Nephron (organoid): ENCODE measurements around the gene GALK1.

ENCODE experiments used
- H3K27ac Mint-ChIP-seq, 3 experiments: 2 replicates each; pipeline ENCODE4 v1.8.0; 2020; ENCODE audit warnings: mixed read lengths in 3 of 3, mild to moderate bottlenecking in 2 of 3, moderate library complexity in 1 of 3
- H3K27me3 Mint-ChIP-seq: 2 replicates; pipeline ENCODE4 v1.8.0; 2021; ENCODE audit warnings: low read depth, mild to moderate bottlenecking, moderate library complexity, mixed read lengths
- H3K36me3 Mint-ChIP-seq: 2 replicates; pipeline ENCODE4 v1.8.0; 2020; ENCODE audit warnings: low read depth, mixed read lengths
- H3K4me1 Mint-ChIP-seq: 2 replicates; pipeline ENCODE4 v1.8.0; 2020; ENCODE audit warnings: mixed read lengths
- H3K4me3 Mint-ChIP-seq, 3 experiments: 2 replicates each; pipeline ENCODE4 v1.8.0; 2020; ENCODE audit warnings: mild to moderate bottlenecking in 3 of 3, mixed read lengths in 3 of 3, moderate library complexity in 2 of 3
- H3K9me3 Mint-ChIP-seq: 2 replicates; pipeline ENCODE4 v1.8.0; 2020; ENCODE audit warnings: mixed read lengths
- TF ChIP-seq, protein P1 (sequence below), 3 experiments: fragments of 200-600 bp; sonication (generic); IDR thresholded peaks; one replicate each; pipeline ENCODE4 v1.5.0; 2021; ENCODE audit warnings: antibody characterized with exemption in 3 of 3; ENCODE audit not compliant: unreplicated experiment in 3 of 3

Gene GALK1

GRCh38 chr17:75719732-75720131 lies 45.3 kb downstream of the GALK1 start:
- Mint-ChIP-seq H3K27me3 (peaks cover 76% of the 10 kb centered on the region), H3K27ac (no peak overlapping the region), H3K4me1 (no peaks in the 10 kb centered on the region), H3K36me3 (no peaks in the 10 kb centered on the region), H3K4me3 (peak overlapping the region; percentile 46 to 78 (median 76)), H3K9me3 (no peaks in the 10 kb centered on the region)
- TF ChIP-seq, protein P1, sequence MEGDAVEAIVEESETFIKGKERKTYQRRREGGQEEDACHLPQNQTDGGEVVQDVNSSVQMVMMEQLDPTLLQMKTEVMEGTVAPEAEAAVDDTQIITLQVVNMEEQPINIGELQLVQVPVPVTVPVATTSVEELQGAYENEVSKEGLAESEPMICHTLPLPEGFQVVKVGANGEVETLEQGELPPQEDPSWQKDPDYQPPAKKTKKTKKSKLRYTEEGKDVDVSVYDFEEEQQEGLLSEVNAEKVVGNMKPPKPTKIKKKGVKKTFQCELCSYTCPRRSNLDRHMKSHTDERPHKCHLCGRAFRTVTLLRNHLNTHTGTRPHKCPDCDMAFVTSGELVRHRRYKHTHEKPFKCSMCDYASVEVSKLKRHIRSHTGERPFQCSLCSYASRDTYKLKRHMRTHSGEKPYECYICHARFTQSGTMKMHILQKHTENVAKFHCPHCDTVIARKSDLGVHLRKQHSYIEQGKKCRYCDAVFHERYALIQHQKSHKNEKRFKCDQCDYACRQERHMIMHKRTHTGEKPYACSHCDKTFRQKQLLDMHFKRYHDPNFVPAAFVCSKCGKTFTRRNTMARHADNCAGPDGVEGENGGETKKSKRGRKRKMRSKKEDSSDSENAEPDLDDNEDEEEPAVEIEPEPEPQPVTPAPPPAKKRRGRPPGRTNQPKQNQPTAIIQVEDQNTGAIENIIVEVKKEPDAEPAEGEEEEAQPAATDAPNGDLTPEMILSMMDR (IDR thresholded peaks at IDR 0.05; ENCODE audit: unreplicated experiment in 3 of 3) = no peak

DNA sequence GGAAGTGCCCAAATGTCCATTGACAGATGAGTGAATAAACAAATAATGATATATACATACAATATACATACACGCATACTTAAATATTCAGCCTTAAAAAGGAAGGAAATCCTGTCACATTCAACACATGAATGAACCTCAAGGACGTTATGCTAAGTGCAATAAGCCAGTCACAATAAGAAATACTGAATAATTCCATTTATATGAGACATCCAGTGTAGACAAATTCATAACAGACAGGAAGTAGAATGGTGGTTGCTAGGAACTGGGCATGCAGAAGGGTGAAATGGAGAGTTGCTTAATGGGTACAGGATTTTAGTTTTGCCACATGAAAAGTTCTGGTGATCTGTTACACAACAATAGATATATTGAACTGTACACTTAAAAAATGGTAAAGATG lies 52.5 kb downstream of the GALK1 start:
- H3K27ac Mint-ChIP-seq = no peak overlapping the region
- no peak overlapping the region for H3K4me3 Mint-ChIP-seq
- peaks cover 10% of the 10 kb centered on the region for H3K36me3 Mint-ChIP-seq
- no peaks in the 10 kb centered on the region for H3K9me3 Mint-ChIP-seq
- TF ChIP-seq, protein P1 (IDR thresholded peaks at IDR 0.05; ENCODE audit: unreplicated experiment in 3 of 3) = no peak
- peaks cover 30% of the 10 kb centered on the region for H3K27me3 Mint-ChIP-seq
- H3K4me1 Mint-ChIP-seq = no peaks in the 10 kb centered on the region
